SK-N-DZ (cell line): Measurements from ENCODE around the gene SDHD. TPM values are rescaled to one million over a fixed set of nuclear protein-coding genes. Genes with fewer than 3 reads are reported as not detected.
"Not testable (repeated sequence)": the region's sequence is repeated elsewhere in the genome, so short reads cannot be mapped to it uniquely, and the experiment has no call there.

ENCODE experiments used
- DNase-seq: peaks from one replicate; pipeline ENCODE4 v3.0.0-alpha.2; 2015; ENCODE audit warnings: low spot score
- polyA plus RNA-seq, 2 experiments: library from polyadenylated mRNA; depleted of rRNA; stranded (reverse); fragments of >200 nt; gene quantifications; 2 replicates each; pipeline ENCODE4 v1.2.3, GENCODE V29; 2014

SDHD gene
- 57.8 and 63.2 TPM in 2 replicates for polyA plus RNA-seq (2014; cell fraction: cytosol; rRNA removed)
- polyA plus RNA-seq (2014; cell fraction: nucleus; rRNA removed) = 32.9 and 35.5 TPM in 2 replicates

- DNase-seq = peak; percentile 94
Measured at GRCh38 chr11:112086422-112087191, at the start of gene SDHD, which contains the start of gene TIMM8B. Gene SDHD, plus strand, starts transcription at chr11:112086873. Its CDS starts 35 bp downstream, at chr11:112086908. Gene TIMM8B, minus strand, starts transcription at chr11:112086756. Its CDS starts 33 bp downstream, at chr11:112086723.

- DNase-seq = no peak
Measured at GRCh38 chr11:112037527-112037926, 49.1 kb upstream of the SDHD start.

GRCh38 chr11:112042161-112042960 is 44.3 kb upstream of the SDHD start:
- no peak for DNase-seq

- DNase-seq = no peak
Measured at GRCh38 chr11:112042961-112043304, 43.7 kb upstream of the SDHD start.

- DNase-seq = no peak
Measured at GRCh38 chr11:112044961-112045360, 41.7 kb upstream of the SDHD start.

GRCh38 chr11:112046647-112047046 is 40.0 kb upstream of the SDHD start:
- not testable (repeated sequence) for DNase-seq

GRCh38 chr11:112048256-112048655 is 38.4 kb upstream of the SDHD start:
- DNase-seq = not testable (repeated sequence)

- no peak for DNase-seq
Measured at GRCh38 chr11:112049777-112050176, 36.9 kb upstream of the SDHD start.

GRCh38 chr11:112050721-112051120 is 36.0 kb upstream of the SDHD start:
- no peak for DNase-seq

GRCh38 chr11:112051768-112052167 is 34.9 kb upstream of the SDHD start:
- DNase-seq = no peak

- DNase-seq = no peak
Measured at GRCh38 chr11:112057170-112057569, 29.5 kb upstream of the SDHD start.

- DNase-seq = no peak
Measured at GRCh38 chr11:112058103-112058502, 28.6 kb upstream of the SDHD start.

- no peak for DNase-seq
Measured at GRCh38 chr11:112062923-112063322, 23.8 kb upstream of the SDHD start.

- peak; percentile 77 for DNase-seq
Measured at GRCh38 chr11:112073941-112074811, 12.5 kb upstream of the SDHD start, which contains the start of the genes NKAPD1 and PIH1D2. Gene NKAPD1, plus strand, starts transcription at chr11:112074299. Its CDS starts 1,276 bp downstream, at chr11:112075575. Gene PIH1D2, minus strand, starts transcription at chr11:112074017. Its CDS starts 843 bp downstream, at chr11:112073174.

- DNase-seq = no peak
Measured at GRCh38 chr11:112082729-112083128, 3.9 kb upstream of the SDHD start.

GRCh38 chr11:112085822-112086421 is 751 bp upstream of the SDHD start:
- DNase-seq = no peak

GRCh38 chr11:112087212-112087611 is 539 bp downstream of the SDHD start:
- no peak for DNase-seq

- not testable (repeated sequence) for DNase-seq
Measured at GRCh38 chr11:112095302-112095701, 8.6 kb downstream of the SDHD start.

GRCh38 chr11:112096194-112096593 is 9.5 kb downstream of the SDHD start:
- no peak for DNase-seq

GRCh38 chr11:112097734-112098528 is 11.3 kb downstream of the SDHD start:
- DNase-seq = no peak
